CD4-positive, alpha-beta T cell (primary cell): Measurements from ENCODE around the gene IL12A. TPM values are rescaled to one million over a fixed set of nuclear protein-coding genes. Genes with fewer than 3 reads are reported as not detected.

Experiments used
- ATAC-seq: fragments of 200-7000 bp; cut with Tn5 transposase; one replicate; pipeline ENCODE4 v1.10.0; 2022; ENCODE audit warnings: mild to moderate bottlenecking; ENCODE audit not compliant: poor library complexity
- CTCF ChIA-PET: fragments of 350-600 bp; sonication (Branson Sonifier 250); formaldehyde crosslinking; loops from one replicate; lab custom pipeline; 2021; ENCODE audit warnings: antibody characterized with exemption, inconsistent platforms; lab: Charles Lee
- POLR2A ChIA-PET: fragments of 350-600 bp; sonication (Branson Sonifier 250); formaldehyde crosslinking; loops from one replicate; lab custom pipeline; 2021; ENCODE audit warnings: antibody characterized with exemption, inconsistent platforms; lab: Charles Lee
- DNase-seq, 14 experiments: peaks; one replicate each; pipeline ENCODE4 v3.0.0-alpha.2; 2013 to 2020; ENCODE audit warnings: mixed read lengths in 2 of 14
- H3K27ac ChIP-seq, 2 donors: one replicate each; pipeline versions ENCODE4 v1.5.1 to v1.7.0; 2013; ENCODE audit warnings: low read length in 2 of 2, low read depth in 1 of 2, mild to moderate bottlenecking in 1 of 2
- H3K27me3 ChIP-seq, 2 experiments: 1 replicate in 1 of 2; 2 replicates in 1 of 2; pipeline versions ENCODE4 v1.6.1 to v1.7.0; 2013; ENCODE audit warnings: low read length in 2 of 2, control low read depth in 1 of 2, mild to moderate bottlenecking in 1 of 2, moderate library complexity in 1 of 2; ENCODE audit not compliant: insufficient read depth in 2 of 2, control insufficient read depth in 1 of 2
- H3K36me3 ChIP-seq: one replicate; pipeline ENCODE4 v1.6.1; 2013; ENCODE audit warnings: low read length, control low read depth; ENCODE audit not compliant: insufficient read depth
- H3K4me1 ChIP-seq: one replicate; pipeline ENCODE4 v1.6.1; 2013; ENCODE audit warnings: low read length, control low read depth; ENCODE audit not compliant: insufficient read depth
- H3K4me3 ChIP-seq: one replicate; pipeline ENCODE4 v1.5.1; 2013; ENCODE audit warnings: mild to moderate bottlenecking, low read length, moderate library complexity
- H3K9me3 ChIP-seq, 2 experiments: 1 replicate in 1 of 2; 2 replicates in 1 of 2; pipeline versions ENCODE4 v1.6.1 to v1.7.0; 2013; ENCODE audit warnings: low read length in 2 of 2, mild to moderate bottlenecking in 2 of 2, control low read depth in 1 of 2, moderate library complexity in 1 of 2; ENCODE audit not compliant: control insufficient read depth in 1 of 2, insufficient read depth in 1 of 2
- H3K27ac Mint-ChIP-seq: one replicate; pipeline ENCODE4 v1.8.0; 2020; ENCODE audit warnings: mixed read lengths
- H3K27me3 Mint-ChIP-seq: one replicate; pipeline ENCODE4 v1.8.0; 2021; ENCODE audit warnings: mixed read lengths
- H3K36me3 Mint-ChIP-seq: one replicate; pipeline ENCODE4 v1.8.0; 2021; ENCODE audit warnings: low read depth, mixed read lengths
- H3K4me1 Mint-ChIP-seq: one replicate; pipeline ENCODE4 v1.8.0; 2021; ENCODE audit warnings: low read depth, mixed read lengths
- H3K4me3 Mint-ChIP-seq: one replicate; pipeline ENCODE4 v1.8.0; 2020; ENCODE audit warnings: mild to moderate bottlenecking, mixed read lengths
- H3K9me3 Mint-ChIP-seq: one replicate; pipeline ENCODE4 v1.8.0; 2020; ENCODE audit warnings: mixed read lengths
- CTCF ChIP-seq: fragments of 200-600 bp; IDR thresholded peaks from one replicate; pipeline ENCODE4 v1.8.0; 2022; ENCODE audit warnings: antibody characterized with exemption, mild to moderate bottlenecking
- intact Hi-C, 2 experiments: fragments of 100-400 bp; cut with DNase I in 1 of 2; cut with micrococcal nuclease in 1 of 2; formaldehyde crosslinking; loops; one replicate each; pipeline versions ENCODE4 v1.15.1 to v1.9.0; 2023 to 2025; cut with DNase I, micrococcal nuclease
- total RNA-seq, 174 experiments: library from RNA in 2 of 174; stranded (reverse) in 2 of 174; gene quantifications; one replicate each; pipeline ENCODE4 v1.2.3 and lab custom pipeline; 2021 to 2026

The IL12A gene
- total RNA-seq, 2 experiments from 2014 or later = 0.93 to 1.0 TPM

- TF ChIP-seq CTCF = no peak
- Histone ChIP-seq H3K9me3 (no peaks in the 10 kb centered on the region), H3K36me3 (no peaks in the 10 kb centered on the region), H3K27me3 (no peaks in the 10 kb centered on the region), H3K4me1 (no peaks in the 10 kb centered on the region), H3K27ac (no peak overlapping the region), H3K4me3 (no peak overlapping the region)
- intact Hi-C loops = no loop called here
- Mint-ChIP-seq H3K4me1 (peaks cover 5% of the 10 kb centered on the region), H3K36me3 (no peaks in the 10 kb centered on the region), H3K27ac (no peak overlapping the region), H3K4me3 (no peak overlapping the region), H3K27me3 (no peaks in the 10 kb centered on the region), H3K9me3 (no peaks in the 10 kb centered on the region)
- ChIA-PET CTCF (no interaction called here), POLR2A (no interaction called here)
- ATAC-seq (no peak), DNase-seq (no peak)
Observed at GRCh38 chr3:160016972-160017371, 28.3 kb downstream of the IL12A start.

GRCh38 chr3:160018959-160019358 lies 30.3 kb downstream of the IL12A start:
- DNase-seq (no peak), ATAC-seq (no peak)
- intact Hi-C loops = no loop called here
- Mint-ChIP-seq H3K9me3 (no peaks in the 10 kb centered on the region), H3K4me1 (no peaks in the 10 kb centered on the region), H3K27ac (no peak overlapping the region), H3K27me3 (no peaks in the 10 kb centered on the region), H3K4me3 (no peak overlapping the region), H3K36me3 (no peaks in the 10 kb centered on the region)
- POLR2A ChIA-PET = no interaction called here
- CTCF ChIA-PET = no interaction called here
- Histone ChIP-seq H3K4me1 (no peaks in the 10 kb centered on the region), H3K27me3 (no peaks in the 10 kb centered on the region), H3K9me3 (no peaks in the 10 kb centered on the region), H3K27ac (no peak overlapping the region), H3K36me3 (no peaks in the 10 kb centered on the region), H3K4me3 (no peak overlapping the region)
- TF ChIP-seq CTCF = no peak

- CTCF ChIA-PET = no interaction called here
- no peak overlapping the region for H3K27ac Mint-ChIP-seq
Observed at GRCh38 chr3:160020057-160020711, 31.5 kb downstream of the IL12A start.

More at GRCh38 chr3:160020057-160020711, 31.5 kb downstream of the IL12A start:
- H3K36me3 Mint-ChIP-seq = no peaks in the 10 kb centered on the region
- DNase-seq = no peak
- TF ChIP-seq CTCF = no peak
- intact Hi-C loops = no loop called here
- no peak overlapping the region for H3K4me3 Mint-ChIP-seq
- H3K27me3 ChIP-seq = no peaks in the 10 kb centered on the region
- ATAC-seq = no peak
- H3K4me1 ChIP-seq = no peaks in the 10 kb centered on the region
- H3K36me3 ChIP-seq = no peaks in the 10 kb centered on the region
- H3K27ac ChIP-seq = no peak overlapping the region
- no peaks in the 10 kb centered on the region for H3K27me3 Mint-ChIP-seq
- POLR2A ChIA-PET = no interaction called here
- no peaks in the 10 kb centered on the region for H3K9me3 Mint-ChIP-seq
- H3K4me1 Mint-ChIP-seq = no peaks in the 10 kb centered on the region
- no peak overlapping the region for H3K4me3 ChIP-seq
- H3K9me3 ChIP-seq = no peaks in the 10 kb centered on the region
